NCI-H2081 treated with DMSO at 0.1 percent for 48 hours (cell line): ENCODE results near the gene TTC17.
"Not testable (repeated sequence)": the region's sequence is repeated elsewhere in the genome, so short reads cannot be mapped to it uniquely, and the experiment has no call there.

Experiments
- DNase-seq: peaks from one replicate; lab custom pipeline; 2025; lab: John Stamatoyannopoulos, UW

TTC17 gene

DNA sequence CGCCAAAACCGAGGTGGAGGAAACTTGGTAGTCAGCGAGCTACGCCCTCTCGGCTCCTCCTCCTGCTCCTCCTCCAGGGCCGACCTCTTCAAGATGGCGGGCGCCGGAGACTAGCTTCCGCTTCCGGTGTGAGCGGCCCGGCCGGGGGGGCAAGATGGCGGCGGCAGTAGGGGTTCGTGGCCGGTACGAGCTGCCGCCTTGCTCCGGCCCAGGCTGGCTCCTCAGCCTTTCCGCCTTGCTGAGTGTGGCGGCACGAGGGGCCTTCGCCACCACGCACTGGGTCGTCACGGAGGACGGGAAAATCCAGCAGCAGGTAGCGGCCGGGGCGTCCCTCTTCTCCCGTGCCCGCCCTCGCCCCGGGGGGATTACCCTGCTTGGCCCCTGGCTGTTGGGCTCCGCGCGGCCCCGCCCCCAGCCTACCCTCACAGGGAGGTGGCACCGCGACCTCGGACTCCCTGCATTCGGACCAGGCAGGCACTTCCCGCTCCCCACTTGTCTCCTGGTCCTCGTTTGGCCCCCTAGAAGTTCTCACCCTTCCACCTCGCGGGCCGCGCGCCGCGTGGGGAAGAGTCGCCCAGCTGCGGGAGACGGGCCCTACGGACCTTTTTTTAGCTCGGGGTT, at the start of gene TTC17:
Gene TTC17, plus strand, starts transcription at position 120 of the 621 bp plus-strand sequence. Its CDS starts 35 bp downstream, at position 155.
- DNase-seq: peak; percentile 72

GRCh38 chr11:43311791-43312607, 46.7 kb upstream of the TTC17 start, which contains the start of gene API5:
Gene API5 (plus strand): TSS chr11:43311996. CDS start chr11:43312128, 132 bp downstream.
- DNase-seq: peak; percentile 94

GRCh38 chr11:43315966-43316365, 42.8 kb upstream of the TTC17 start:
- no peak for DNase-seq

DNA sequence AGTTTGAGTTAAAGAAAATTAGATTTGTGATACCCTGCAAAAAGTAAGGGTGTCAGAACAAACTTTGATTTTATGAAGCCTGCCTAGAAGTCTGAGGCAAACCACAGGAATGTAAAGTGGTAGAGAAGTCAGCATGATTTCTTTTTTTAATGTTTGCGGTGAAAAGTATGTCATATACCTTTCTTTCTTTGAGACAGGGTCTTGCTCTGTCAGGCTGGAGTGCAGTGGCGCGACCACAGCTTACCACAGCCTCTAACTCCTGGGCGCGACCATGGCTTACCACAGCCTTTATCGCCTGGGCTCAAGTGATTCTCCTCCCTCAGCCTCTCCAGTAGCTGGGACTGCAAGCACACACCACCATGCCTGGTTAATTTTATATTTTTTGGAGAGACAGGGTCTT, 42.3 kb upstream of the TTC17 start:
- DNase-seq: no peak

DNA sequence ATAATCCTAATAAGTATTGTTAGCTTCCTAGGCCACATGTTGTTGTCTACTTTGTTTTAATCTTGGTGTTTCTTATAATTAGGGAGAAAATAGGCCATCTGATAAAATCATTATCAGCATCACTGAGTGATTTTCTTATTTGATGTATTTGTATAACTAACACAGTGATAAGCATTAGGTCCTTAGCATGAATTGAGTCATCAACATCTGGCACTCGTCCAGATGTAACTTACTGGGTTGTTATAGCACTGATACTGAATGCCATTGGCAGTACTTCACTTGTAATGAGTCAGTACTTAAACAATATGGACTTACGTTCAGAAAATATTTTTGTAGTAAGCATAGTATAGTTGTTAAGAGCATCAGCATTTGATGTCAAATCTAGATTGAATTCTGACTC, 30.7 kb upstream of the TTC17 start:
- no peak for DNase-seq

DNA sequence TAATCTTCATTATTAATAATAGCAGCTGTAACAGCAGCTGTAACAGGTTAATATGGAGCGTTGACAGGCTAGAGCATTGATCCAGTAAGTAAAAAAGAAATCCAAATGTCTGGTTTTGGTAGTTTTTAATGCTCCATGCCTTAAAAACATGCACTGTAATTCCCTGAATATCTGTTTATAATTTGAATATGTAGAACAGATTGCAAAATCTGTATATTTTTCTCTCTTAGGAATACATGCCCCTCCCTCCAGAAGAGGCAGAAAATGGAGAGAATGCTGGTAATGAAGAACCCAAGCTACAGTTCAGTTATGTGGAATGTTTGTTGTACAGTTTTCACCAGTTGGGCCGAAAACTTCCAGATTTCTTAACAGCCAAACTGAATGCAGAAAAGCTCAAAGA, 30.2 kb upstream of the TTC17 start:
- DNase-seq: no peak

DNA sequence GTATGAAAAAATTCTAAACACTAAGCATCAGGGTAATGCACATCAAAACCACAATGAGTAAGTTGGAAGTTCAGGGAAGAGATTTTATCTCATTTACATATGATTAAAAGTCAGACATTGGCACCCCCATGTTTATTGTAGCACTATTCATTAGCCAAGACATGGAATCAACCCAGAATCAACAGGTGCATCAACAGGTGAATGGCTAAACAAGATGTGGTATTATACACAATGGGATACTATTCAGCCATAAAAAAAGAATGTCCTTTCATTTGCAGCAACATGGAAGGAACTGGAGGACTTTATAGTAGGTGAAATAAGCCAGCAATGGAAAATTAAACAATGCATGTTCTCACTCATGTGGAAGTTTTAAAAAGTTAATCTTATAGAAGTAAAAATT, 17.6 kb upstream of the TTC17 start:
- DNase-seq: no peak

- not testable (repeated sequence) for DNase-seq
These were observed 7.3 kb upstream of the TTC17 start for GRCh38 chr11:43351426-43351825.

DNA sequence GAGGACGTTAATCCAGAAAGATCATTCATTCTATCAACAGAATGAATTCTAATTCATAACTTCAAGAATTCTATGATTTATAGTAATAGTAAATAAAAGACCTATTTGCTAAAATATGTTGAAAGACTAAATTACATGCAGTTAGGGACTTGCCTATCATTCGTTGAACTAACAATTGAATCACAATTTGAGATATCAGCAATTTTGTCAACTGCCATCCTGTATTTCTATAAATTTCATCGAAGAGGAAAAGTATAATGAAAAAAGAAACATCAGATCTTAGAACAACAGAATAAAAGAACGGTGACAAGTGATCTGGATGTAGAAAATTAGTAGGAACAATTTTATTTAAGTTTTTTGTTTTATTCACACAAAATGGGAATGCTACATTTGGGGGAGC, 4.4 kb upstream of the TTC17 start:
- DNase-seq: no peak

GRCh38 chr11:43356336-43356735, 2.4 kb upstream of the TTC17 start:
- DNase-seq: no peak

DNA sequence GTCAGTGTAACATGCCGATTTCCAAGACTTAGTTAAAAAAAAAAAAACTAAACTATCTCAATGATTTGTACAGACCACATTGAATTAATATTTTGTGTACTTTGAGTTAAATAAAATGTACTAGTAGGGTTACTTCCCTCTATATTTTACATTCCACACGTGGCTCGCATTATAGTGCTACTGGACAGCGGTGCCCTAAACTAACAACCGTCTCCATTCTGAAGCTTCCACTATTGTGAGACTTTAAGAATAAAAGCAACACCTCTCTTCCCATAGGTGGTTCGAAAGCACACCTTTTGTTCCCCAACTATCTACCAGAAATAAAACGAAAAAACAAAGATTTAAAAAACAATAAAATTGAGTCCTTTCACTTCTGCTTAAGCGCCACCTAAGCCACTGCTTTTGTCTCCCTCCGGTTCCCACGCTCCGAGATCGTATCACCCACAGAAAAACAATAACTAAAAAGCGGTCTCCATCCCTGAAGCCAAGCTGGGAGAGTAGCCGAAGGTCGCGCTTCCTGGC, 380 bp upstream of the TTC17 start:
- DNase-seq: no peak

GRCh38 chr11:43359422-43359818, 700 bp downstream of the TTC17 start:
- DNase-seq: no peak

- DNase-seq: no peak
These were observed 1.8 kb downstream of the TTC17 start for GRCh38 chr11:43360361-43361032.

GRCh38 chr11:43366677-43367076, 8.0 kb downstream of the TTC17 start:
- DNase-seq: no peak

GRCh38 chr11:43367382-43368178, 8.9 kb downstream of the TTC17 start:
- DNase-seq: no peak

DNA sequence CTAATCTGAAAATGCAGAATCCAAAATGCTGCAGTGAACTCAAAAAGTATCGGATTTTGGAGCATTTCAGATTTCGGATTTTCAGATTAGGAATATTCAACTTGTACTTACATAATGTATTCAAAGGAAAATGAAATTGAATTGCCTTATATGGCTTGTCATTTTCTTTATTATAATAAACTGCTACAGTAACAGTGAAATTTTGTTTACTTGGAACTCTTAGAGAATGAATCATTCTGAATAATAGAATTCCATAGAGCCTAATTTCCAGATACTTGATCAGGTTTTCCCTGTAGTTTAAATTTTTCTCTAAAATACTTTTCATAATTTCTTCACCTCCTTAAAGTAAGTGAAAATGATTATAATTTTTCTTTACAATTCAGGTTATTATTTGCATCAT, 17.3 kb downstream of the TTC17 start:
- DNase-seq: no peak

DNA sequence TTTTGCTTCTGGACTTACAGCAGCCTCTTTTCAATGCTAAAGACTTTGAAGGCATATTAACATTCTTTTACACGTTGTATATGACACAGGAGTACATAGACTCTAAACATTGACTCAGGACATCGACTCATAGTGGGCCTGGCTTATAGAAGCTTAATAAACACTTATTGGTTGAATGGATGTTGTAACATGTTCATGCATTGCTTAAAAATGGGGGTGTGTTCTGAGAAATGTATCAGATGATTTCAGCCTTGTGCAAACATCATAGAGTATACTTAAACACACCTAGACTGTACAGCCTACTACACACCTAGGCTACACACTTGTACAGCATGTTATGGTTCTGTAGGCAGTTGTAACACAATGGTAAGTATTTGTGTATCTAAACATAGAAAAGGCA, 17.9 kb downstream of the TTC17 start:
- DNase-seq: no peak

DNA sequence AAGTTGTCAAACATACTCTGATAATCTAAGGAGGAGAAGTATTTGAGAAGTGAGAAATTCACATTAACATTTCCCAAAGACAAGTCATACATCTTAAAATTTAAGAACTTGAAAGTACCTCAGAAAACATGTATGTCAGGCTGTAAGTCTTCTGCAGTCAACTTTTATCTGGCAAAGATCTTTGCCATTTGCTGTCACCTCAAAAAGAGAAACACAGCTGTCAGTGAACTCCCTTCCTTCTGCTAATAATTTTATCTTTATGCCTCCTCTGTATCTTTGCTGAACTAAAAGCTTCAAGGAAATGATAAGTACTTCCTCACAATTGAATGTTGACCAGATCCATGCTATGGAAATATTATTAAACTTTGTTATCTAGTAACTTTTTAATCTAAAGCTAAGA, 18.7 kb downstream of the TTC17 start:
- no peak for DNase-seq

DNA sequence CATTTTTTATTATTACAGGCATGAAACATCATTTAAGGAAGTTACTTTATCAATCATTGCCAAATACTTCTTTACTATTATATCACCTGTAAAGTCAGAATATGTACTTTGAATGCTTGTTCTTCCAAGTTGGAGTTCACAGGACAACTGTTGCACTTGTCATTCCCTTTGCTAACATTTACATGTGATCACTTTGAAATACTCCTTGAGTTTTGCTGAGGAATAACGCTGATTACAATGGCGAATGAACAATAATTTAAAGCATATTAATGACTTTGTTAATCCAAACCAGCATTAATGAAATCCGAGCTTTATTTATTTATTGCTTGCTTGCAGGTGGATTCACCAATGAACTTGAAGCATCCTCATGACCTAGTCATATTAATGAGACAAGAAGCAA, 20.2 kb downstream of the TTC17 start:
- no peak for DNase-seq

GRCh38 chr11:43381802-43382201, 23.1 kb downstream of the TTC17 start:
- DNase-seq: no peak

DNA sequence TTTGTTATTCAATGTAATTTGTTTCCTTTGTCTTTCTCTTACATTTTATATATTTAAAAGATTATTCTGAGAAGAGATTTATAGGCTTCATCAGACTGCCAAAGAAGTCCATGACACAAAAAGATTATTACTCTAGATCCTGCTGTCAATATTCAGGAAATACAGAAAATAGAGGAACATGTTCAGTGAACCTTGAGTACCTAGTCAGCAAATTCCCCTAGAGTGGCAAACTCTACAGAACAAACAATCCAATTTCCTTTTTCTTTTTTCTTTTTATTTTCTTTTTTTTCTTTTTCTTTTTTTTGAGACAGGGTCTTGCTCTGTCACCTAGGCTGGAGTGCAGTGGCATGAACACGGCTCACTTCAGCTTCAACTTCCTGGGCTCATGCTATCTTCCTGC, 23.9 kb downstream of the TTC17 start:
- DNase-seq: no peak

DNA sequence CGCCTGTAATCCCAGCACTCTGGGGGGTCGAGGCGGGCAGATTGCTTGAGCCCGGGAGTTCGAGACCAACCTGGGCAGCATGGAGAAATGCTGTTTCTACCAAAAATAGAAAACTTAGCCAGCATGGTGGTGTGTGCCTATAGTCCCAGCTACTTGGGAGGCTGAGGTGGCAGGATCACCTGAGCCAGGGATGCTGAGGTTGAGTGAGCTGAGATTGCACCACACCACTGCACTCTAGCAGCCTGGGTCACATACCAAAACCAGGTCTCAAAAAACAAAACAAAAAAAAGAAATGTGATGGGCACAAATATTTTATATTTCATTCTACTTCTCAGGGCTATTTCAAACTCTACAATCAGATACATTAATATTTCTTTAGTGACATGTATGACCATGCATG, 25.7 kb downstream of the TTC17 start:
- no peak for DNase-seq
